IMR-90 (cell line): ENCODE data around the gene UST. TPM values are rescaled to one million over a fixed set of nuclear protein-coding genes. Genes with fewer than 3 reads are reported as not detected.
"Not testable (repeated sequence)": the region's sequence is repeated elsewhere in the genome, so short reads cannot be mapped to it uniquely, and the experiment has no call there.

Experiments used
- ATAC-seq: fragments of 200-7000 bp; cut with Tn5 transposase; 2 replicates; pipeline ENCODE4 v1.9.1; 2020; ENCODE audit warnings: low read depth, mild to moderate bottlenecking, moderate library complexity
- BruUV-seq: library from RNA; stranded (reverse); fragments of 400-500 nt; replicated peaks from 2 replicates; lab custom pipeline; 2021; lab: Mats Ljungman, UMichigan
- CTCF ChIA-PET: fragments of 300-600 bp; formaldehyde crosslinking; extraction: SDS; loops from one replicate; lab custom pipeline; 2021; ENCODE audit warnings: antibody characterized with exemption; lab: Yijun Ruan, JAX
- POLR2A ChIA-PET: fragments of 300-600 bp; sonication (Branson Sonifier 250); formaldehyde crosslinking; loops from one replicate; lab custom pipeline; 2022; ENCODE audit warnings: antibody characterized with exemption; ENCODE audit not compliant: unreplicated experiment; lab: Charles Lee
- DNase-seq: peaks from one replicate; pipeline ENCODE4 v3.0.0; 2013
- H2AFZ ChIP-seq: replicated peaks from 2 replicates; pipeline ENCODE3; 2013; ENCODE audit warnings: low read length, mild to moderate bottlenecking; ENCODE audit not compliant: poor library complexity
- H2AK5ac ChIP-seq: 2 replicates; pipeline ENCODE4 v1.6.1; 2013; ENCODE audit warnings: low read depth, low read length, inconsistent platforms
- H2AK9ac ChIP-seq: replicated peaks from 2 replicates; pipeline ENCODE3; 2013; ENCODE audit warnings: mild to moderate bottlenecking, low read depth, low read length, moderate library complexity; ENCODE audit not compliant: poor library complexity
- H2BK120ac ChIP-seq: 2 replicates; pipeline ENCODE4 v1.6.1; 2013; ENCODE audit warnings: low read depth, low read length, inconsistent platforms
- H2BK15ac ChIP-seq: 3 replicates; pipeline ENCODE4 v1.6.1; 2013; ENCODE audit warnings: low read depth, low read length, inconsistent platforms
- H2BK20ac ChIP-seq: 2 replicates; pipeline ENCODE4 v1.6.1; 2013; ENCODE audit warnings: low read depth, mild to moderate bottlenecking, inconsistent platforms, low read length, moderate library complexity
- H2BK5ac ChIP-seq: 2 replicates; pipeline ENCODE4 v1.6.1; 2013; ENCODE audit warnings: mild to moderate bottlenecking, low read depth, low read length, inconsistent platforms; ENCODE audit not compliant: poor library complexity, severe bottlenecking
- H3K14ac ChIP-seq: replicated peaks from 2 replicates; pipeline ENCODE4 v1.6.1; 2013; ENCODE audit warnings: low read depth, low read length, inconsistent platforms
- H3K18ac ChIP-seq: 2 replicates; pipeline ENCODE4 v1.6.1; 2013; ENCODE audit warnings: low read depth, low read length, control low read depth
- H3K23ac ChIP-seq: 2 replicates; pipeline ENCODE4 v1.6.1; 2013; ENCODE audit warnings: low read depth, low read length, inconsistent platforms
- H3K27ac ChIP-seq: 2 replicates; pipeline ENCODE4 v1.5.1; 2013; ENCODE audit warnings: mild to moderate bottlenecking, control low read depth, low read length; ENCODE audit not compliant: insufficient read depth
- H3K27me3 ChIP-seq: 2 replicates; pipeline ENCODE4 v1.6.1; 2013; ENCODE audit warnings: low read length; ENCODE audit not compliant: control insufficient read depth, insufficient read depth
- H3K36me3 ChIP-seq: 2 replicates; pipeline ENCODE4 v1.6.1; 2013; ENCODE audit warnings: low read length, mixed read lengths; ENCODE audit not compliant: control insufficient read depth, insufficient read depth
- H3K4ac ChIP-seq: 2 replicates; pipeline ENCODE4 v1.6.1; 2013; ENCODE audit warnings: low read depth, low read length, inconsistent platforms
- H3K4me1 ChIP-seq: 2 replicates; pipeline ENCODE4 v1.6.1; 2013; ENCODE audit warnings: low read length, mixed read lengths; ENCODE audit not compliant: control insufficient read depth, insufficient read depth
- H3K4me2 ChIP-seq: 2 replicates; pipeline ENCODE4 v1.6.1; 2013; ENCODE audit warnings: low read depth, mild to moderate bottlenecking, control low read depth, low read length, moderate library complexity
- H3K4me3 ChIP-seq: 2 replicates; pipeline ENCODE4 v1.5.1; 2013; ENCODE audit warnings: low read depth, mild to moderate bottlenecking, control low read depth, low read length, moderate library complexity; ENCODE audit not compliant: insufficient read depth
- H3K56ac ChIP-seq: 2 replicates; pipeline ENCODE4 v1.6.1; 2013; ENCODE audit warnings: low read length, inconsistent platforms; ENCODE audit not compliant: insufficient read depth; ENCODE audit errors: extremely low read depth
- H3K79me1 ChIP-seq, 2 experiments: 2 replicates each; pipeline ENCODE4 v1.6.1; 2013; ENCODE audit warnings: low read length in 2 of 2, inconsistent platforms in 1 of 2, low read depth in 1 of 2
- H3K9ac ChIP-seq: 2 replicates; pipeline ENCODE4 v1.6.1; 2013; ENCODE audit warnings: low read depth, low read length, control low read depth
- H3K9me1 ChIP-seq: 2 replicates; pipeline ENCODE4 v1.6.1; 2013; ENCODE audit warnings: low read length, inconsistent platforms; ENCODE audit not compliant: insufficient read depth
- H3K9me3 ChIP-seq: 2 replicates; pipeline ENCODE4 v1.6.1; 2013; ENCODE audit warnings: low read length; ENCODE audit not compliant: control insufficient read depth, insufficient read depth
- H4K20me1 ChIP-seq: 2 replicates; pipeline ENCODE4 v1.6.1; 2013; ENCODE audit warnings: low read length, inconsistent platforms; ENCODE audit not compliant: insufficient read depth
- H4K5ac ChIP-seq: 2 replicates; pipeline ENCODE4 v1.6.1; 2013; ENCODE audit warnings: mild to moderate bottlenecking, low read depth, low read length, control low read depth
- H4K8ac ChIP-seq, 2 experiments: 2 replicates each; pipeline ENCODE4 v1.6.1; 2013; ENCODE audit warnings: low read depth in 2 of 2, low read length in 2 of 2, control low read depth in 1 of 2, inconsistent platforms in 1 of 2
- H4K91ac ChIP-seq: 2 replicates; pipeline ENCODE4 v1.6.1; 2013; ENCODE audit warnings: low read depth, low read length, inconsistent platforms; ENCODE audit not compliant: insufficient read depth
- MAFK ChIP-seq: IDR thresholded peaks from 2 replicates; pipeline ENCODE4 v1.6.1; 2012; ENCODE audit warnings: low read depth, low read length, improper control_type of control experiment
- POLR2A ChIP-seq: IDR thresholded peaks from 2 replicates; pipeline ENCODE4 v1.6.1; 2012; ENCODE audit warnings: mild to moderate bottlenecking, low read depth, low read length
- WGBS, 2 experiments: methylation state at CpG; one replicate each; pipeline versions ENCODE4 v1.1.5 to v1.1.7; 2013; ENCODE audit warnings: missing lambda C conversion rate in 2 of 2; ENCODE audit not compliant: insufficient read length in 1 of 2; ENCODE audit errors: extremely low coverage in 2 of 2; 5-methylcytosine and 5-hydroxymethylcytosine counted together
- dilution Hi-C: fragments of 300-500 bp; cut with HindIII; formaldehyde crosslinking; loops from one replicate; pipeline ENCODE4 v1.14.3; 2018; ENCODE audit warnings: low sequenced_read_pairs; ENCODE audit not compliant: unreplicated experiment
- in situ Hi-C: fragments of 300-500 bp; cut with MboI; formaldehyde crosslinking; loops from 3 replicates; pipeline ENCODE4 v1.14.3; 2019; ENCODE audit warnings: low sequenced_read_pairs, inconsistent platforms, mixed read lengths
- intact Hi-C: fragments of 100-400 bp; cut with micrococcal nuclease; formaldehyde crosslinking; loops from 2 replicates; pipeline ENCODE4 v1.10.0; 2022
- polyA plus RNA-seq, 3 experiments: library from polyadenylated mRNA; depleted of rRNA; stranded (reverse); fragments of >200 nt; gene quantifications; 2 replicates each; pipeline ENCODE4 v1.2.3, GENCODE V29; 2012; ENCODE audit warnings: low replicate concordance in 1 of 3
- total RNA-seq: library from RNA; depleted of rRNA; stranded (reverse); fragments of >200 nt; gene quantifications from 2 replicates; pipeline ENCODE4 v1.2.3, GENCODE V29; 2012
- TF ChIP-seq, protein P1 (sequence below): conservative IDR thresholded peaks from 2 replicates; pipeline ENCODE4 v1.5.1; 2012; ENCODE audit warnings: mild to moderate bottlenecking, low read depth, low read length, improper control_type of control experiment
- TF ChIP-seq, protein P2 (sequence below): fragments of 150-350 bp; IDR thresholded peaks from 2 replicates; pipeline ENCODE4 v1.6.1; 2016; ENCODE audit warnings: low read depth, mild to moderate bottlenecking, low read length, moderate library complexity, borderline replicate concordance

Gene UST
- total and polyA plus RNA-seq, 2 of the 4 experiments (the other 2 are of a cell fraction), result 7.7 to 13.8 TPM

GRCh38 chr6:148915810-148916209, 169.0 kb downstream of the UST start:
- H2BK20ac ChIP-seq, result no peak overlapping the region
- no peaks in the 10 kb centered on the region for H3K9me3 ChIP-seq
- no CpG with 5 or more reads among the region's 1 CpG for whole genome bisulfite sequencing, 2 experiments
- no peak overlapping the region for H2BK120ac ChIP-seq
- in situ Hi-C loops, result no loop called here
- no peak overlapping the region for H4K91ac ChIP-seq
- no peak overlapping the region for H3K27ac ChIP-seq
- H2BK5ac ChIP-seq, result no peak overlapping the region
- ChIA-PET CTCF (no interaction called here), POLR2A (no interaction called here)
- dilution Hi-C loops, result no loop called here
- H4K5ac ChIP-seq, result no peak overlapping the region
- no peaks in the 10 kb centered on the region; the same call in 1 of the 2 replicates for H3K4me1 ChIP-seq
- H3K23ac ChIP-seq, result no peak overlapping the region
- no peak overlapping the region for H3K18ac ChIP-seq
- no peak overlapping the region for H2AK9ac ChIP-seq
- no peak overlapping the region for H3K4me3 ChIP-seq
- no peak overlapping the region for H3K4me2 ChIP-seq
- TF ChIP-seq, protein P1, sequence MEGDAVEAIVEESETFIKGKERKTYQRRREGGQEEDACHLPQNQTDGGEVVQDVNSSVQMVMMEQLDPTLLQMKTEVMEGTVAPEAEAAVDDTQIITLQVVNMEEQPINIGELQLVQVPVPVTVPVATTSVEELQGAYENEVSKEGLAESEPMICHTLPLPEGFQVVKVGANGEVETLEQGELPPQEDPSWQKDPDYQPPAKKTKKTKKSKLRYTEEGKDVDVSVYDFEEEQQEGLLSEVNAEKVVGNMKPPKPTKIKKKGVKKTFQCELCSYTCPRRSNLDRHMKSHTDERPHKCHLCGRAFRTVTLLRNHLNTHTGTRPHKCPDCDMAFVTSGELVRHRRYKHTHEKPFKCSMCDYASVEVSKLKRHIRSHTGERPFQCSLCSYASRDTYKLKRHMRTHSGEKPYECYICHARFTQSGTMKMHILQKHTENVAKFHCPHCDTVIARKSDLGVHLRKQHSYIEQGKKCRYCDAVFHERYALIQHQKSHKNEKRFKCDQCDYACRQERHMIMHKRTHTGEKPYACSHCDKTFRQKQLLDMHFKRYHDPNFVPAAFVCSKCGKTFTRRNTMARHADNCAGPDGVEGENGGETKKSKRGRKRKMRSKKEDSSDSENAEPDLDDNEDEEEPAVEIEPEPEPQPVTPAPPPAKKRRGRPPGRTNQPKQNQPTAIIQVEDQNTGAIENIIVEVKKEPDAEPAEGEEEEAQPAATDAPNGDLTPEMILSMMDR, result no peak
- TF ChIP-seq, protein P2, sequence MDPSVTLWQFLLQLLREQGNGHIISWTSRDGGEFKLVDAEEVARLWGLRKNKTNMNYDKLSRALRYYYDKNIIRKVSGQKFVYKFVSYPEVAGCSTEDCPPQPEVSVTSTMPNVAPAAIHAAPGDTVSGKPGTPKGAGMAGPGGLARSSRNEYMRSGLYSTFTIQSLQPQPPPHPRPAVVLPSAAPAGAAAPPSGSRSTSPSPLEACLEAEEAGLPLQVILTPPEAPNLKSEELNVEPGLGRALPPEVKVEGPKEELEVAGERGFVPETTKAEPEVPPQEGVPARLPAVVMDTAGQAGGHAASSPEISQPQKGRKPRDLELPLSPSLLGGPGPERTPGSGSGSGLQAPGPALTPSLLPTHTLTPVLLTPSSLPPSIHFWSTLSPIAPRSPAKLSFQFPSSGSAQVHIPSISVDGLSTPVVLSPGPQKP, result no peak
- TF ChIP-seq MAFK (no peak), POLR2A (no peak)
- no TSS peak for BruUV-seq
- H2AK5ac ChIP-seq, result no peak overlapping the region
- no peak overlapping the region for H3K9ac ChIP-seq
- H3K27me3 ChIP-seq, result no peaks in the 10 kb centered on the region
- no peak overlapping the region for H2BK15ac ChIP-seq
- no peaks in the 10 kb centered on the region for H3K9me1 ChIP-seq
- no peak for DNase-seq
- no peak overlapping the region for H2AFZ ChIP-seq
- H3K79me1 ChIP-seq, result no peaks in the 10 kb centered on the region; a peak in 1 of 4 replicates
- H3K14ac ChIP-seq, result no peak overlapping the region
- H3K36me3 ChIP-seq, result no peaks in the 10 kb centered on the region
- H3K56ac ChIP-seq, result no peak overlapping the region
- H4K20me1 ChIP-seq, result no peaks in the 10 kb centered on the region
- intact Hi-C loops, result no loop called here
- no peak overlapping the region for H4K8ac ChIP-seq
- ATAC-seq, result no peak
- no peak overlapping the region for H3K4ac ChIP-seq

GRCh38 chr6:148916485-148916884, 169.7 kb downstream of the UST start:
- H3K4me1 ChIP-seq, POLR2A ChIA-PET, H2AFZ ChIP-seq, H3K27ac ChIP-seq, H3K4me2 ChIP-seq, ATAC-seq, H3K9me3 ChIP-seq, H3K9me1 ChIP-seq, H2BK5ac ChIP-seq, H2BK20ac ChIP-seq, H2BK120ac ChIP-seq, H2AK5ac ChIP-seq, H3K14ac ChIP-seq, H4K5ac ChIP-seq, H3K36me3 ChIP-seq, H3K56ac ChIP-seq, H3K18ac ChIP-seq, H4K91ac ChIP-seq, H4K20me1 ChIP-seq, H2AK9ac ChIP-seq, CTCF ChIA-PET, dilution Hi-C loops, H3K9ac ChIP-seq, BruUV-seq, H3K27me3 ChIP-seq, H3K4me3 ChIP-seq, intact Hi-C loops, in situ Hi-C loops, DNase-seq, H3K4ac ChIP-seq, H2BK15ac ChIP-seq, H3K23ac ChIP-seq, H3K79me1 ChIP-seq, H4K8ac ChIP-seq: not testable (repeated sequence)
- WGBS, 2 experiments, result 83% methylated on average over 3 of the region's 10 CpGs; no CpG with 5 or more reads in 1 of the 2 experiments
